ENCODE data around the gene ATP9B.

Gene ATP9B

DNA sequence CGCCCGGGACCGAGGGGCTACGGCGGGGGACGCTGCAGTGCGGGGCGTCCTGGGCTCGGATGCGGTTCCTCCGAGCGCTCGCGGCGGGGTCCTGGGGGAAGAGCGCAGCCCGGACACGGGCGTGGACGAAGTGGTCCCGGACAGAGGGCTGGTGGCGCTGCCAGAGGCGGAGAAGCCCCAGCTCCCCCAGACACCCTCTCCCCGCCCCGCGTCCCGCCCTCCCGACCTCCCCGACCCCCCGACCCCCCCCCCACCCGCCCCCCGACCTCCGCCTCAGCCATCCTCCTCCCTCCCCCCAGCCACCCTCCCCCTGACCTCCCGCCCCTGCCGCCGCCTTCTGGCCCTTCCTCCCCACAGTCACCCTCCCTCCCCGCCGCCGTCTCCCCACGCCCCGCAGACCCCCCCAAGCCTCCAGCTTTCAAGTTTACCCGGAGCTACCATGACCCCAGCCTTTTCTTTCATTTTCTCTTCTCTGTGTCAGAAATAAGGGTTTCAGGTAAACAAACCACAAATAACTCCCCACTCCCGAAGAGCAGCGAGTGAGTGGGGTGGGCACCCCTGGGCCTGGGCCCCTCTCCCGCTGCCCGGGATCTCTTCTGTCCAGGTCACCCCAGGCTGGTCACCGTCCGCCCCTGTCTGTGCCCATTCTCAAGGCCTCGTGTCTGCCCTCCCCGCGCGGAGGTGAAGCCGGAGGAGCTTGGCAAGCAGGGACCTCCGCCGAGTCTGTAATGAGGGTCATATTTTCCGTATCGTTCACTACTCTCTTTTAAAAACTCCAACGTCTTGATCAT lies 331.6 kb downstream of the ATP9B start:
- no peak for DNase-seq

DNA sequence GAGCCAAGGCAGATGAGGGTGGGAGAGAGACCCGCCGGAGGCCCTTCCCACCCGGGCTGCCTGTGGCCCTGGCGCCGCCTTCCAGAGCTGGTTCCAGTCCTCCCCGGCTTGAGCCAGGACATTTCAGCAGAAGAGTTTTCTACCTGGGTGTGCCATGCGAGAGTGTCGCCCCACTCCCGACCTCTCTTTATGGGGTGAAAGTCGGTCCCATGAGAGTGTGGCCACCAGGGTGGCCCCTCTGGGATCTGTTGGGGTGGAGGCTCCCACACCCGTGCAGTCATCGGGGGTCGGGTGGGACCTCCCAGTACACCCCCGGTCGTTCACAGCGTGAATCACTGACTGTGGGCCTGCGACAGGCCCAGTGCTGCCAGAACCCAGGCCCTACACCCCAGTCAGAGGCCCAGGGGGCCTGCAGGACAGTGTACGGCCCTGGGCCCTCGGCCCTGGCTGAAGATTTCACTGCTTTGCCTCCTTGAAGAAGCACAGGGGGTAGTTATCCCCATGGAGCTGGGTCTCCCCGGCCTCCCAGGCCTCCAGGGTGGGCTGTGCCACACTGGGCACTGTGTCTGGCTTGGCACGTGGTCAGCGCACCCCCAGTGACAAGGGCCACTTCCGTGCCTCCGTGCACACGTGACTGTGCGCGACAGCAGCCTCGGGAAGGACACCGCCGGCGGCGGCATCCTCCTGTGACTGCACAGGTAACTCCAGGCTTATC lies 332.5 kb downstream of the ATP9B start:
- no peak for DNase-seq

DNA sequence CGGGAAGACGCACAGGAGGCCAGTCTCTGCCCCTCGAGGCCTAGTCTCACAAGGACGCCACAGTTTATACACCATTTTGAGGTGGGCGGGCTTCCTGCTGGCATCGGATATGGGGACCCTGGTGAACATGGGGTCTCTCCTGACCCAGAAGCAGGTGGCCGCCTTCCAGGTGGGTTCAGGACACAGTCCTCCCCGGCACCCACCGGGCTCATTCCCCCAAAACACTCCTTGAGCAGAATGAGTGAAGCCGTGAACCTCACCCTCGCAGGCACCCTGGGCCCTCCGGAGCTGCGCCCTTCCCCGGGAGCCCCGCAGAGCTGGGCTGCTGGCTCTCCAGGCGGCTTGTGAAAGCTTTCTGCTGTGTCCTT lies 333.0 kb downstream of the ATP9B start:
- DNase-seq, result no peak

DNA sequence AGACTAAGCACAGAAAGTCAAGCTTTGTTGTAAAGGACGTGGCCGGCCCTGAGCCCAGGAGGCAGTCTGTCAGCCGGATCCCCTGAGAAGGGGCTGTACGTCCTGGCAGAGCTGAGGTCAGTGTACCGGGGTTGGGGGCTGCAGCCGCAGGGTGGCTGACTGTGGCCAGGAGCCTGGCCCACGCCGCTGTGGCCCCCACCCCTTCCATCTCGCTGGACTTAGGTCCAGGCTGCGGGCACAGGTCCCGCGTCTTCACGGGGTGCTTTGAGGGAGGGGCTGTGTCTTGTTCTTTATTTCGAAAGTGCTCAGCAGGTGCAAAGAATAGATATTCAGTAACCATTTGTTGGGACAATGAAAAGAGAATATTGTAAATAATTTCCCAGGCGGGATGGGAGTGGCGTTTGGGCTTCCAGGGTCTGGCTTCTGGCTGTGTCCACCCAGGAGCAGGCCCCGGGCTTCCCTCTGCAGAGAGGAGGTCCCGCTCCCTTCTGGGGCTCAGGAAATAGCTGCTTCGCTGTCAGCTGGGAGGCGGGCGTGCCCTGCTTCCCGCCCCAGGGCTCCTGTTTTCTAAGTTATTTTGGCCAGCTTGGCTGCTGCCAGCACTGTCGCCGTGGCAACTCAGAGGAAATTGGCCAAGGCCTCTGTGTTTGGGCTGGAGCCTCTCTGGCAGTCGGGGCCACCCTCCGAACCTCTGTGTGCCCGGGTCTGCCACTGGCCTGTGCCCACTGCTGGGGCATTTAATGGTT lies 334.0 kb downstream of the ATP9B start:
- no peak for DNase-seq

DNA sequence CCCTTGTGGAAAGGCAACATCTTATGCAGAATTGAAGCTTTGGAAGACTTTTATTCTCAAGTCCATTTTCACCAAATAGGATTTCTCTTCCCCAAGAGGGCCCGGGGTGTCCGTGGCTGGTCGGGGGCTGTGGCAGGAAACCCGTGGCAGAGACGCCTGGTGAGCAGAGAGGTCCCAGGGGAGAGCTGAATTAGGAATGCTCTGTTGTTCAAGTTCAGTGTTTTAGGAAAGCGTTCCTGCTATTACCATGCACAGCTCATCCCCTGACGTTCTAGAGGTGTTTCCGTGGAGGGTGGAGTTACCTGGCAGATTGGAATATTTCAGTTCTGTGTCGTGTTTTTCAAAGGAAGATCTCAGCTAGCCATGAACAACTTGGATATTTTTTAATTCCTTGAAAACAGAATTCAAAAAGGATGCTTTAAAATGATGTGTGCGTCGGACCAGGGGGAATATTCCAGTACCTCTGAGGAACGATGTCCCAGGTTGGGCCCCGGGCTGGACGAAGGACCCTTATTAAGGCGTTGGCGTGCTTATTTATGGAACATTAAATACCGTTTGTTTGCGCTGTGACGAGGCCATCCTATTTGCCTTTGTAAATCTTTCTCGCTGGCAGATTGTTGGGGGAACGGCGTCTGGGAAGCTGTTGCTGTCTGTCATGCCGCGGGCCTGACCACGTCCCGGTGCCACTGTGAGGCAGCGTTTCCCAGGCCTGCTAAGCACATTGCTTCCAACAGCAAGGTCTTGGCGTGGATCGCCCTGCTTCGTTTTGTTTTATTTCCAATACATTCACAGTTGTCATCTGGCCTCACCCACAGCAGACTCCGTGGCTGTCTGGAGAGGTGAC lies 334.8 kb downstream of the ATP9B start:
- no peak for DNase-seq

DNA sequence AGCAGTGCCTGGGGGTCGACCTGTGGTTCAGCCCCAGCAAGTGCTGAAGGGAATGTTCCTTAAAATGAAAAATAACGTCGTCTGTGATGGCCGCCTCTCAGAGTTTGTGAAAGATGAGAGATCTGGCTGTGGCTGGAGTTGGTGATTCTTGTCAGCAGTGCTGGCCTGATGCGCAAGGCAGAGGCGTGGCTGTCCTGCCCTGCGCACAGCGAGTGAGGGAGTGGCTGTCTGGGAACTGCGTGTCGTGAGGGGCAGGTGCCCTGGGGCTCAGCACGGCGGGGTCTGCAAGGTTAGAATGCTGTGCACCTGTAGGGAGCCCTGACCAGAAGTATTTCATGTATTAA lies 335.3 kb downstream of the ATP9B start:
- no peak for DNase-seq

DNA sequence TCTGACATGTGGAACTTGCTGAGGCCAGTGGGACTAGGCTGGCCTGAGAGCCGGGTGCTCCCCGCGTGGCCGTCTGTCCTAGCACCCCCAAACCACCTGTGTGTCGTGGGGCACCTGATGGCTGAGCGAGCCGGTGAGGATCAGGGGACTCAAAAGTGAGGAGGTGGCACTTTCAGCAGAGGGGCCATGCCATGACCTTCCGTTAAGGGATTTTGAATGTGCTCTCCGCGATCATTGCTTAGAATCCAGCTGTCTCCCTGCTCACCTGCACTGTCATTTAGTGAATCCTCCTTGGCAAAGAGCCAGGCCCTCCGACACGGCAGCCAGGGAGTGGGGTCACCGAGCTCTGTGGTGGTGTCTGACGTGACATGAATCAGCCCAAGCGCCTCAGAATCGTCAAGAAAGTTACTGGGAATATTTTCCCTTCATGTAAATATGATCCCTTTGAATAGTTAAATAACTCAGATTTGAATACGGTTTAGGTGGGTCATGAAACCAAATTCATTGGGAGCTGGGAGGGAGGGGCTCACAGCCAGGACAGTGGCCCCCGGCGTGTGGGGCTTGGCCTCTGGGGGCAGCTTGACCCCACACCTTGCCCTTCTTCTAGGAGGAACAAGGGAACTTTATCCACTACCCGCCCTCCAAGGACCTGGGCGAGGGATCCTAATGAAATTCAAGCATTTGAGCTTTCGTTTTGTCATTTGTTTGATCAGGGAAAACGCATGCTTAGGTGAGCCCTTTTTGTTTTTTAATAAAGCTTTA lies 336.0 kb downstream of the ATP9B start:
- no peak for DNase-seq

DNA sequence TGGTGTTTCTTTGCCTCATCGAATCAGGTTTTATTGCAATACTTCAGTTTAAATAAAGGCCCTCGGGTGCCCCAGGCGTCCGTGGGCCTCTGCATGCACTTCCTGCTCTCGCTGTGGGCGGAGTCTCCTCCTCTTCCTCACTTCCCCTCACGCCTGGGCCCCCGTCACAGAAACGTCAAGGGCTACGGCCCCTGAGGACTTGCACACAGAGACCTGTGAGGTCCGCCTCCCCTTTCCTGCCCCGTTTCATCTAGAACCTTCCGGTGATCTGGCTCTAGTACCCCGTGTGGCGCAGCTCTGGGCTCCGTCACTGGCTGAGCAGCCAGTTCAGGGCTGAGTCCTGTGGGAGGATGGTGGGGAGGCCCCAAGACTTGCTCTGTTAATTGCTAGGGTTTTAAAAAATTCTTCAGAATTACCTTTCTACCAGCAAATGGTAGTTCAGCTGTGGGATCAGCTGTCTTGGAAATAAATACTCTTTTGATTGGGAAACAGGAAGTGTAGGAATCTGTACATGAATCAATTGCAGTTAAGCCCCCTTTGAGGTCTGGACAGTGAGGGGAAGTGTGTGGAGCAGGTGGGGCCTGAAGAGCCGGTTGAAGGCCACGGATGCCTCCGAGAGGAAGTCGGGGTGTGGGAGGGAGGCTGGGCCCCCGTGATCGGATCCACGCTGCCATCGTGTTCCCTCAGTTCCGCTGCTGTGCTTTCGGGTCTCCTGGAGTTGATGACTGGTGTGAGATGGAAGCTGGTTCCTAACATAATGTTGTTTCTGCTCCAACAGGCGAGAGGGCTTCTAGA lies 336.8 kb downstream of the ATP9B start:
- no peak for DNase-seq

DNA sequence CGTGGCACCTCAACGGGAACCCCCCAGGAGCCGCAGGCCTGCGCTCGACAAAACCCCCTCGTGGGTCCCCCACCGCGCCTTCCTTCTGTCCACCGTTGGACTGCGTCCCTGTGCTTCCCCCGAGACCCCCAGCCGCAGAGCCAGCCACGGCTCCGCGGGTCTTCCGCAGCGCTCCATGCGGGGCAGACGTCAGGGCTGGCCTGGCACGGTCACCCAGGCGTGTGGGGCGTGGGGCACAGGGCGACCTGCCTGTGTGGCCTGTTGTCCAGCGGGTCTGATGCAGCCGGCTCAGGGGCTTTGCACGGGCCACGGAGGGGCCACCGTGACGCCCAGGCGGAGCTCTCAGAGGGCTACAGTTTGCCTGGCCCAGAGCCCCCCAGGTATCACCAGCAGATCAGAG lies 337.5 kb downstream of the ATP9B start:
- no peak for DNase-seq

DNA sequence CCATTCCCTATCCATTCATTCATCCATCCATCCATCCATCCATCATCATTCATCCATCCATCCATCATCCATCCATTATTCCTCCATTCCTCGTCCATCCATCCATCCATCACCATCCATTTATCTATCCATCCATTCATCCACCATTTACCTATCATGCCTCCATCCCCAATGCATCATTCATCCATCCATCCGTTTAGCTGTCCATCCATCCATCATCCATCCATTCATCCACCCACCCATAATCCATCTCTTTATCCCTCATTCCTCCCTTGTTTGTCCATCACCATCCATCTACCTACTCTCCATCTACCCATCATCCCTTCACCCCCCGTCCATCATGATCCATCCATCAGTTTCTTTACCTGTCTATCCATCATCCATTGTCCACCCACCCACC lies 340.1 kb downstream of the ATP9B start:
- DNase-seq, result no peak

DNA sequence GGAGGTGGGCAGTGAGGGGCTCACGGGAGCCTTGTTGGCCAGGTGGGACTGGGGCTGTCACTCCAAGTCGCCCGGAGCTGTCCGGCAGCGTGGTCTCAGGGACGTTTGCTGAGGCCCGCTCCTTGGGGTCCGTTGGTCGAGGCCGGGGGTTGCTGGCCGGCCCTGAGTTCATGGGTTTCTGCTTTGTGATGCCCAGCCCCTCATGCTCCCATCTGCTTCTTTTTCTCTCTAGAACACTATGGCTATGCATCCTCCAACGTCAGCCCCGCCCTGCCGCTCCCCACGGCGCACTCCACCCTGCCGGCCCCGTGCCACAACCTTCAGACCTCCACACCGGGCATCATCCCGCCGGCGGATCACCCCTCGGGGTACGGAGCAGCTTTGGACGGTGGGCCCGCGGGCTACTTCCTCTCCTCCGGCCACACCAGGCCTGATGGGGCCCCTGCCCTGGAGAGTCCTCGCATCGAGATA lies 341.0 kb downstream of the ATP9B start:
- DNase-seq, result no peak

DNA sequence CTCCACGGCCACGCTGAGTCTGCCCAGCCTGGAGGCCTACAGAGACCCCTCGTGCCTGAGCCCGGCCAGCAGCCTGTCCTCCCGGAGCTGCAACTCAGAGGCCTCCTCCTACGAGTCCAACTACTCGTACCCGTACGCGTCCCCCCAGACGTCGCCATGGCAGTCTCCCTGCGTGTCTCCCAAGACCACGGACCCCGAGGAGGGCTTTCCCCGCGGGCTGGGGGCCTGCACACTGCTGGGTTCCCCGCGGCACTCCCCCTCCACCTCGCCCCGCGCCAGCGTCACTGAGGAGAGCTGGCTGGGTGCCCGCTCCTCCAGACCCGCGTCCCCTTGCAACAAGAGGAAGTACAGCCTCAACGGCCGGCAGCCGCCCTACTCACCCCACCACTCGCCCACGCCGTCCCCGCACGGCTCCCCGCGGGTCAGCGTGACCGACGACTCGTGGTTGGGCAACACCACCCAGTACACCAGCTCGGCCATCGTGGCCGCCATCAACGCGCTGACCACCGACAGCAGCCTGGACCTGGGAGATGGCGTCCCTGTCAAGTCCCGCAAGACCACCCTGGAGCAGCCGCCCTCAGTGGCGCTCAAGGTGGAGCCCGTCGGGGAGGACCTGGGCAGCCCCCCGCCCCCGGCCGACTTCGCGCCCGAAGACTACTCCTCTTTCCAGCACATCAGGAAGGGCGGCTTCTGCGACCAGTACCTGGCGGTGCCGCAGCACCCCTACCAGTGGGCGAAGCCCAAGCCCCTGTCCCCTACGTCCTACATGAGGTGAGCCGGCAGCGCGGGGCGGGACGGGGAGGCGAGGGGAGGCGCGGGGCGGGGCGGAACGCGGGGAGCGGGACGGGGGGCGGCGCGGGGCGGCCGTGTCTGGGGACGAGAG lies 341.8 kb downstream of the ATP9B start:
- no peak for DNase-seq

DNA sequence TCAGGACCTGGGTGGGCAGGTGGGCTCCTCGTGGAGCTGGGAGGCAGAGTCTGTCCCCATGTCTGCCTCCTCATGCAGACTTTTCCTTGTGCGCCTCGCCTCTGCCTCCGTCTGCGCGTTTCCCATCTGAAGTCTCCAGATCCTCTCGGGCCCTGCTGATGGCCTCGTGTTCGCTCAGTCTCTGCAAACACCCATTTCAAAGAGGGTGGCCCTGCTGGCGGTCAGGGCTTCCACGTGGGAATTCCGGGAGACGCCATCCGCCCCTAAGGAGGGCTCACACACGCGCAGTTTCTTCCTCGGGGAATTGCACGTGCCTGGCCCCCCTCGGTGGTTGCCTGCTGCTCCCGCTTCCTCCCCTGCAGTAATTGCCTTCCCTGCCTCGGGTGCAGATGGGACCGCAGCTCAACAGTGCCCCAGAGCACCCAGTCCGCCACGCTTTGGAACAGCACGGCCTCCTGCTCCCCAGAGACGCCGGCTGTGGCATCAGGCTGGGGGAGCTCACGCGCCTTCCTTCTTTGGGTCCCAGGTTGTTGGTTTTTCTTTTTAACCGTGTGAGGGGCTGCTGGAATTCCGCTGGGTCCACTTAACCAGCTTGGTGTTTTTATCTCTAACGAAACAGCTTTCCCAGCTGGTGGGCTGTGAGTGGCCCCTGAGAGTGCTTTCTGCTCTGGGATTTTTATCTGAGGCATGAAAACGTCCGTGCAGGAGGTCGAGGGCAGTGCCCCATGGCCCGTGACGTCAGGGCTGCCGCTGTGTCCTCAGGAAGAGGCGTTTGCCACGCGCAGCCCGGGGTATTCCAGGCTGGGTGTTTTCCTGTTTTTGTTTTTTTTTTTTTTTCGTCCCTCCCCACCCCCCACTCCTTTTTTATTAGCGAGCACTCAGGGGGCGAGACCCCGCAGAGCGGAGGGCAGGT lies 342.7 kb downstream of the ATP9B start:
- no peak for DNase-seq

DNA sequence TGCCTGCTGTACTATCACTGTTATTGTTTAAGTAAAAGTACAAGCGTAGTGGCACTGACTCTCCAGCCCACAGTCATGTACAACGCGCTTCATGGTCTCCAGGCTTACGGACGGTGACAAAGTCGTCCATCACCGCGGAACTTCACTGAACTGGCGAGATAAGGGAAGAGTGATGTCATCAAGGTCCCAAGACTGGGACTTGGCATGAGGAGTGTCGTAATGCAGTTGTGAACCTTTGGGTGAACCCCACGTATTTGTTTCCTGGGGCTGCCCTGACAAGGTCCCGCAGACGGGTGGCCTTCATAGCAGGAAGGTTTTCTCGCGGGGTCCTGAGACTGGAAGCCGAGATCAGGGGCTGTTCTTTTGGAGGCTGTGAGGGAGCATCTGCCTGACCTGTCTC lies 343.8 kb downstream of the ATP9B start:
- DNase-seq, result no peak

DNA sequence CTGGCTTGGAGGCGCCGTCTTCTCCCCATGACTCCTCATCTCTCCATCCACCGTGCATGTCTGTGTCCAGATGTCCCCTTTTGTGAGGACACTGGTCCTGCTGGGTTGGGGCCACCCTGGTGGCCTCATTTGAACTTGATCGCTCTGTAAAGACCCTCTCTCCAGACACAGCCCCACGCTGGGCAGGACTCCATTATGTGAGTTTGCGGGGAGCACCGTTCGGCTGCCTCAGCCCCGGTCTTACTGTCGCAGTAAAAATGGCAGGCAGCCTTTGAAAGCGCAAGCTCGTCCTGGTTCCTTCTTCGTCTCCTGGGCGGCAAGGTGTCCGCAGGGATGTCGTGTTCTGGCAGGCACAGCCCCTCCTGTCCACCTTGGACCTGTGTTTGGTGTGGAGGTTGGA lies 344.2 kb downstream of the ATP9B start:
- DNase-seq, result no peak

DNA sequence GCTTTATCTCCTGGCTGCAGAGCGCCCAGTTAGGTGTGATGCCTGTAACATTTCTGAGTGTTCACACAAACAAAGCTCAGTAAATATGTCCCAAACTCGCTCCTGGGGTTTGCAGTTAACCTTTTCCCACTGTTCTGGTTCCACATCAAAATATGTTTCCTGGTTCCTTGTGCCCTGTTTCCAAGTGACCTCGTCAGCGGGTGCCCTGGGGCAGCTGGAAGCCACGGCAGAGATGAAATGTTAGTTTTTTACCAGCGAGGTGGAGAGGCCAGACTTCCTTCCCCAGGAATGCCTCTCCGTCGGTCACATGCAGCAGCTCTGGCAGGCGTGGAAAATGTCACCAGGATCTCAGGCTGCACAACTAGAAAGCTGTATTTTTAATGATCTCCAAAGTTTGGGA lies 344.7 kb downstream of the ATP9B start:
- DNase-seq, result no peak

DNA sequence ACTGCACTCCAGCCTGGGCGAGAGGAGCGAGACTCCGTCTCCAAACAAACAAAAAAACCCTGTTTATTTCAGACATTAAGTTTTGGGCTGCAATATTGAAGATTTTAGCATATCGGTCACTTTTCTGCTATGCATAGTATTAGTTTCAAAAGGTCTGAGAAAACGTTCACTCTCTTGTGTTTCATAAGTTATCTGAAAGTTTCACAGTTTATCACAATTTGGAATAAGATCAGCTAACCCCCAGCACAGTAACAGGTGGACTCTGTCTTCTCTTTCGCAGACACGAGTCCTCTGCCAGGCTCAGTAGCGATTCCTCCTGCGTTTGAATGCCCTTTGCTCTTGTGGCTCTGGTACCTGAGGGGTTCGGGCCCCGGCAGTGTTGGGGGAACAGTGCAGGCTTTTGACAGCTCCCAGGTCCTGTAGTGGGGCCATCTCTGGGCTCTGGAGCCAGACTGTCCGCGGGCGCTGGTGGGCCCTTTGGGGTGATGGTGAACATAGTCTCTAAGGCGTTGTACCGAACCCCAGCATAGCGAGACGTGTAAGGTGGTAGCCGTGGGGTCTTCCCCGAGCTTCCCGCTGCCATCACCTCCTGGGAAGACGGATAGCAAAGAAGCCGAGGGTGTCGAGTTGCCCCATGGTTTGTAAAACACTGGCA lies 347.0 kb downstream of the ATP9B start:
- DNase-seq, result no peak

DNA sequence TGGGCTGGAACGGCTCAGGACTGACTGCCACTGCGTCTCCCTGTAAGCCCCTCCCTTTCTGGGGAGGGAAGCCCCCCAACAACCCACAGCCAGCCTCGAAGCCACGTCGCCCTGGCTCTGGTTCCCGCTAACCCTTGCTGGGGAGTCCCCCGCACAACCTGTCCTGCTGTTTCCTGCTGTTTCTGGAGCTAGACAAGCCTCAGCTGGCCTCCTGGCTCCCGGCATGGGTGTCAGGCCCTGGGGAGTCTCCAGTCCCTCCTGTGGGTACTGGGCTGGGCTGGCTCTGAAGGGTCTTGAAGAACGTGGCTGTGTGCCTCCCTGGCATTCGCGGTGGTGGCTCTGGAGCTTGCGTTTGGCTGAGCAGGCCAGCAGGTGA lies 347.5 kb downstream of the ATP9B start:
- no peak for DNase-seq

DNA sequence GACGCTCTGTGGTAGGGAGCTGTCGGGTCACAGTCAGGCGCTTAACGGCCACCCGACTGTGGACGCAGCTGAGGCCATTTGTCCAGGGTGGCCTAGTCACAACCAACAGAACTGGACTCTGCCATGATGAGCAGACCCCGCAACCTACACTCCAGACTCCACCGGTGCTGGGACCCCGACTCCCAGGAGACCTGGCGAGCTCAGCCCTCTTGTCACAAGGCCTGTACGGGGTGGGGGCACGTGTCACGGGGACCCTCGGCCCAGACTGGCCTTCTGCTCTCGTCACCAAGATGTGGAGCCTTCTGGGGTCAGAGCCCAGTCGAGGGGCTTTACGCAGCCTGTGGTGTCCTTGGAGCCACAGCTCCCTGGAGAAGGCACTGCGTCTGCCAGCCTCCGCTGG lies 349.0 kb downstream of the ATP9B start:
- no peak for DNase-seq
